A673 (cell line): ENCODE data around the gene FFAR1. TPM values are rescaled to one million over a fixed set of nuclear protein-coding genes. Genes with fewer than 3 reads are reported as not detected.

Source experiments
- Bru-seq: library from RNA; stranded (reverse); fragments of 400-500 nt; gene quantifications from one replicate; lab custom pipeline; 2021; lab: Mats Ljungman, UMichigan
- BruChase-seq, 2 experiments: library from RNA; stranded (reverse); fragments of 400-500 nt; gene quantifications; one replicate each; lab custom pipeline; 2021; lab: Mats Ljungman, UMichigan
- BruUV-seq: library from RNA; stranded (reverse); fragments of 400-500 nt; replicated peaks from 2 replicates; lab custom pipeline; 2021; lab: Mats Ljungman, UMichigan
- CTCF ChIA-PET: fragments of 300-600 bp; sonication (Branson Sonifier 250); formaldehyde crosslinking; loops from one replicate; lab custom pipeline; 2022; ENCODE audit warnings: antibody characterized with exemption; lab: Charles Lee
- POLR2A ChIA-PET: fragments of 300-600 bp; sonication (Branson Sonifier 250); formaldehyde crosslinking; loops from one replicate; lab custom pipeline; 2022; ENCODE audit warnings: antibody characterized with exemption; ENCODE audit not compliant: low non-redundant PET; lab: Charles Lee
- DNase-seq: peaks from one replicate; pipeline ENCODE4 v3.0.0-alpha.2; 2015; ENCODE audit warnings: low spot score
- H3K27ac ChIP-seq: fragments of 200-600 bp; sonication (generic); 2 replicates; pipeline ENCODE4 v1.5.1; 2016; ENCODE audit warnings: mixed run types, low read depth, mild to moderate bottlenecking, mixed read lengths, antibody characterized with exemption, low read length; ENCODE audit not compliant: poor library complexity, severe bottlenecking
- H3K27me3 ChIP-seq: fragments of 200-600 bp; sonication (generic); replicated peaks from 2 replicates; pipeline ENCODE4 v1.6.1; 2017; ENCODE audit warnings: mixed run types, low read depth, mild to moderate bottlenecking, mixed read lengths, antibody characterized with exemption, low read length; ENCODE audit not compliant: insufficient read depth, poor library complexity
- H3K36me3 ChIP-seq: fragments of 200-600 bp; sonication (generic); 2 replicates; pipeline ENCODE4 v1.6.1; 2016; ENCODE audit warnings: mixed run types, mild to moderate bottlenecking, mixed read lengths, antibody characterized with exemption, low read length; ENCODE audit not compliant: insufficient read depth, poor library complexity, severe bottlenecking
- H3K4me1 ChIP-seq: fragments of 200-600 bp; sonication (generic); 2 replicates; pipeline ENCODE4 v1.6.1; 2017; ENCODE audit warnings: mixed run types, mild to moderate bottlenecking, mixed read lengths, antibody characterized with exemption, low read length; ENCODE audit not compliant: insufficient read depth, poor library complexity, severe bottlenecking
- H3K4me3 ChIP-seq: fragments of 200-600 bp; sonication (generic); 2 replicates; pipeline ENCODE4 v1.5.1; 2016; ENCODE audit warnings: low read depth, mixed run types, mild to moderate bottlenecking, mixed read lengths, low read length; ENCODE audit not compliant: poor library complexity, severe bottlenecking
- H3K9me3 ChIP-seq: fragments of 200-600 bp; sonication (generic); 2 replicates; pipeline ENCODE4 v1.6.1; 2016; ENCODE audit warnings: mixed run types, low read depth, mild to moderate bottlenecking, mixed read lengths, antibody characterized with exemption, low read length; ENCODE audit not compliant: poor library complexity, severe bottlenecking
- EZH2 ChIP-seq: fragments of 200-600 bp; sonication (generic); IDR thresholded peaks from 2 replicates; pipeline ENCODE4 v1.6.1; 2017; ENCODE audit warnings: borderline replicate concordance, low read depth, mild to moderate bottlenecking, mixed read lengths, antibody characterized with exemption, low read length; ENCODE audit not compliant: poor library complexity, severe bottlenecking
- intact Hi-C: fragments of 100-400 bp; cut with micrococcal nuclease; formaldehyde crosslinking; loops from one replicate; pipeline ENCODE4 v1.10.0; 2022; ENCODE audit not compliant: unreplicated experiment
- long read RNA-seq: library from polyadenylated mRNA; stranded (forward); transcript quantifications from one replicate; pipeline ENCODE4 v2.0.0, GENCODE V29; 2022
- total RNA-seq: library from RNA; stranded (reverse); gene quantifications from 2 replicates; pipeline ENCODE4 v1.2.3, GENCODE V29; 2021
- TF ChIP-seq, protein P1 (sequence below): fragments of 300-800, 200-600 bp; sonication (generic); conservative IDR thresholded peaks from 2 replicates; pipeline ENCODE4 v1.5.1; 2017; ENCODE audit warnings: low read depth, mild to moderate bottlenecking, antibody characterized with exemption, low read length, moderate library complexity, mixed read lengths

The FFAR1 gene, protein sequence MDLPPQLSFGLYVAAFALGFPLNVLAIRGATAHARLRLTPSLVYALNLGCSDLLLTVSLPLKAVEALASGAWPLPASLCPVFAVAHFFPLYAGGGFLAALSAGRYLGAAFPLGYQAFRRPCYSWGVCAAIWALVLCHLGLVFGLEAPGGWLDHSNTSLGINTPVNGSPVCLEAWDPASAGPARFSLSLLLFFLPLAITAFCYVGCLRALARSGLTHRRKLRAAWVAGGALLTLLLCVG (N-terminal part only)
- not detected in 2 replicates for total RNA-seq
- Bru-seq, nascent RNA: not detected
- not detected for BruChase-seq, experiment 1, labeled RNA remaining after a 2-hour chase
- BruChase-seq, experiment 2, labeled RNA remaining after a 6-hour chase: not detected
- long read RNA-seq: 0 reads

DNA sequence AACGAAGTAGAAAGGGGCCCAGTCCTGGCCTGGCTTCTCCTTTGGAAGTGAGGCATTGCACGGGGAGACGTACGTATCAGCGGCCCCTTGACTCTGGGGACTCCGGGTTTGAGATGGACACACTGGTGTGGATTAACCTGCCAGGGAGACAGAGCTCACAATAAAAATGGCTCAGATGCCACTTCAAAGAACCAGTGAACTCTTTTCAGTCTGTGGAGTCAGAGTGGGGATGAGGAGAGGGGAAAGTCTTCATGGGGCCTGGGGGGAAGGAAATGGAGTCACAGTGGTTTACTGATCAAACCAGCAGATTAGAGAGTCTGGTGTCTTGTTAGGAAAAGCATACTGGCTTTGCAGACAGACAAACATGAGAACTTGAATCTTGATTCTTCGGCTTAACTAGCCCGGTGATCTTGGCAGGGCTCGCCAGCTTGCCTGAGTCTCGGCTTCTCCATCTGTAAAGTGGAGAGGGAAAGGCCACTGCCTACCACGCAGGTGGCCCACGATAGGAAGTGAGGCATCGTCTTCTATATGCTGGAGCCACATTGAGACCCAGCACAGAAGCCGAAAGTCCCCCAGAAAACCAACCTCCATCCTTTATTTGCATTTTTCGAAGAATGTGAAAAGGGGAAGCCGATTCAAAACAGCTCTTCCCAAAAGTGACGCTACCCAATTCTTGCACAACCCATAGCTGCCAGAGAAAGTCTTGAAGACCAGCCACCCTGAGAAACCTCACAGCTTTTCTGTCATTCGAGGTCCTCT is at the start of gene FFAR1:
Gene FFAR1, plus strand, starts transcription at position 732 of the 759 bp plus-strand sequence. CDS start 3,650 bp downstream, outside the sequence.
- ChIA-PET CTCF (no interaction called here), POLR2A (no interaction called here)
- no peak for TF ChIP-seq EZH2
- TF ChIP-seq, protein P1, sequence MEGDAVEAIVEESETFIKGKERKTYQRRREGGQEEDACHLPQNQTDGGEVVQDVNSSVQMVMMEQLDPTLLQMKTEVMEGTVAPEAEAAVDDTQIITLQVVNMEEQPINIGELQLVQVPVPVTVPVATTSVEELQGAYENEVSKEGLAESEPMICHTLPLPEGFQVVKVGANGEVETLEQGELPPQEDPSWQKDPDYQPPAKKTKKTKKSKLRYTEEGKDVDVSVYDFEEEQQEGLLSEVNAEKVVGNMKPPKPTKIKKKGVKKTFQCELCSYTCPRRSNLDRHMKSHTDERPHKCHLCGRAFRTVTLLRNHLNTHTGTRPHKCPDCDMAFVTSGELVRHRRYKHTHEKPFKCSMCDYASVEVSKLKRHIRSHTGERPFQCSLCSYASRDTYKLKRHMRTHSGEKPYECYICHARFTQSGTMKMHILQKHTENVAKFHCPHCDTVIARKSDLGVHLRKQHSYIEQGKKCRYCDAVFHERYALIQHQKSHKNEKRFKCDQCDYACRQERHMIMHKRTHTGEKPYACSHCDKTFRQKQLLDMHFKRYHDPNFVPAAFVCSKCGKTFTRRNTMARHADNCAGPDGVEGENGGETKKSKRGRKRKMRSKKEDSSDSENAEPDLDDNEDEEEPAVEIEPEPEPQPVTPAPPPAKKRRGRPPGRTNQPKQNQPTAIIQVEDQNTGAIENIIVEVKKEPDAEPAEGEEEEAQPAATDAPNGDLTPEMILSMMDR: no peak
- no peaks in the 10 kb centered on the region for H3K4me1 ChIP-seq
- intact Hi-C loops: no loop called here
- peaks cover 5% of the 10 kb centered on the region for H3K27me3 ChIP-seq
- no TSS peak for BruUV-seq
- no peaks in the 10 kb centered on the region for H3K36me3 ChIP-seq
- H3K27ac ChIP-seq: no peak within 1 kb of the TSS
- no peak for DNase-seq
- H3K9me3 ChIP-seq: no peaks in the 10 kb centered on the region
- no peak within 1 kb of the TSS for H3K4me3 ChIP-seq

DNA sequence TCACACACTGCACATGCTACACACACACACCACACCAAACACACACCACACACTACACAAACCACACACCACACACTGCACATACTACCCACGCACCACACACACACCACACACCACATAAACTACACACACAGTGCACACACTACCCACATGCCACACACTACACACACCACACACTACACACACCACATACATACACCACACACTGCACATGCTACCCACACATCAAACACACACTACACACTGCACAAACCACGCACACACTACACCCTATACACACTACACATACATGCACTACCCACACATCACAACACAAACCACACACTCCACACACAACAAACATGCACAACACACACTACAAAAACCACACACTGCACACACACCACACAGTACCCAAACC is 49.8 kb upstream of the FFAR1 start:
- BruUV-seq: no TSS peak
- no peaks in the 10 kb centered on the region for H3K4me1 ChIP-seq
- ChIA-PET CTCF (no interaction called here), POLR2A (no interaction called here)
- no peaks in the 10 kb centered on the region for H3K36me3 ChIP-seq
- H3K4me3 ChIP-seq: no peak overlapping the region
- intact Hi-C loops: no loop called here
- no peak overlapping the region for H3K27ac ChIP-seq
- no peak for DNase-seq
- peaks cover 19% of the 10 kb centered on the region for H3K27me3 ChIP-seq
- TF ChIP-seq, protein P1: no peak
- no peak for TF ChIP-seq EZH2
- H3K9me3 ChIP-seq: no peaks in the 10 kb centered on the region

DNA sequence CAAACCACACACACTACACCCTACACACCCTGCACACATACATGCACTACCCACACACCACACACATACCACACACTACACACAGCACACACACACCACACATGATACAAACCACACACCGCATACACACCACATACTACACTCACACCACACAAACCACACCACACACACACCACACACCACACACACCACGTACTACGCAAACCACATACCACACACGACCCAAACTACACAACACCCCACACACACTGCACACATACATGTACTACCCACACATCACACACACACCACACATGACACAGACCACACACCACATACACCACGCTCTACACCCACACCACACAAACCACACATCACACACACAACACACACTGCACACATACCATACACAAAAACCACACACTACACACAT is 49.1 kb upstream of the FFAR1 start:
- Histone ChIP-seq H3K27ac (no peak overlapping the region), H3K4me1 (no peaks in the 10 kb centered on the region), H3K27me3 (peaks cover 13% of the 10 kb centered on the region), H3K4me3 (no peak overlapping the region), H3K36me3 (no peaks in the 10 kb centered on the region), H3K9me3 (no peaks in the 10 kb centered on the region)
- DNase-seq: no peak
- POLR2A ChIA-PET: no interaction called here
- BruUV-seq: no TSS peak
- intact Hi-C loops: no loop called here
- TF ChIP-seq, protein P1: no peak
- TF ChIP-seq EZH2: no peak
- CTCF ChIA-PET: no interaction called here
